GM21737 (cell line): ENCODE measurements around the gene RECK.
"Not testable (repeated sequence)": the region's sequence is repeated elsewhere in the genome, so short reads cannot be mapped to it uniquely, and the experiment has no call there.

Experiments used
- ATAC-seq: cut with Tn5 transposase; IDR thresholded peaks from one replicate; pipeline ENCODE4 v1.9.1; 2021; ENCODE audit warnings: mild to moderate bottlenecking, moderate library complexity; ENCODE audit not compliant: unreplicated experiment

Gene RECK

DNA sequence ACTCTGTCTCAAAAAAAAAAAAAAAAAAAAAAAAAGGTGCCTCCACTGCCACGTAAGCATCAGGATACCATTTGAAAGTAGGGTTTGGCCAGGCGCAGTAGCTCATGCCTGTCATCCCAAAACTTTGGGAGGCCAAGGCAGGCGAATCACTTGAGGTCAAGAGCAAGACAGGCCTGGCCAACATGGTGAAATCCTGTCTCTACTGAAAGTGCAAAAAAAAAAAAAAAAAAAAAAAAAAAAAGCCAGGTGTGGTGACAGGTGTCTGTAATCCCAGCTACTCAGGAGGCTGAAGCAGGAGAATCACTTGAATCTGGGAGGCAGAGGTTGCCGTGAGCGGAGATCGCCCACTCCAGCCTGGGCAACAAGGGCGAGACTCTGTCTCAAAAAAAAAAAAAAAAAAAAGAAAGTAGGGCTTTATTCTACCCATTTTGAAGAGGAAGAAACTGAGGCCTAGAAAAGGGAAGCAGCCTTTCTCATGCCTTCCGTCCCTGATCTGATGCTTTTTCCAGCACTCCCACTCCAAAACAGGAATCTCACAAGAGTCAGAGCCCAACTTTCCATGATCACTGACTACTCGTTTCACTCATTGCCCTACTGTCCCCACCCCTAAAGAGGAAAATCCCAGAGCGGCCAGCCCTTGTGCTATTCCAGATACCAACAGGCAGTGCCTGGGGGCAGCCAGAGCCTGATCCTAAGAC lies 116.2 kb downstream of the RECK start:
- ATAC-seq, result no peak

DNA sequence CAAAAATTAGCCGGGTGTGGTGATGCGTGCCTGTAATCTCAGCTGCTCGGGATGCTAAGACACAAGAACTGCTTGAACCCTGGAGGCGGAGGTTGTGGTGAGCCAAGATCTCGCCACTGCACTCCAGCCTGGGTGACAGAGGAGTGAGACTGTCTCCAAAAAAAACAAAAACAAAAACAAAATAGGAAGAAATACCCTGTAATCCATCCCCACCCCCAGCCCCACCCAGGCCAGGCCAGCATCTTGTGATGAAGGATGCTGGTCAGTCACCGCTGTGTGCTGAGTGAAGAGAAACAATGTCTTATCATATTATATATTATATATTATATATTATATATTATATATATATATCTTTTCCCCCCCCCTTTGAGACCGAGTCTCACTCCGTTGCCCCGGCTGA lies 117.0 kb downstream of the RECK start:
- ATAC-seq, result no peak

DNA sequence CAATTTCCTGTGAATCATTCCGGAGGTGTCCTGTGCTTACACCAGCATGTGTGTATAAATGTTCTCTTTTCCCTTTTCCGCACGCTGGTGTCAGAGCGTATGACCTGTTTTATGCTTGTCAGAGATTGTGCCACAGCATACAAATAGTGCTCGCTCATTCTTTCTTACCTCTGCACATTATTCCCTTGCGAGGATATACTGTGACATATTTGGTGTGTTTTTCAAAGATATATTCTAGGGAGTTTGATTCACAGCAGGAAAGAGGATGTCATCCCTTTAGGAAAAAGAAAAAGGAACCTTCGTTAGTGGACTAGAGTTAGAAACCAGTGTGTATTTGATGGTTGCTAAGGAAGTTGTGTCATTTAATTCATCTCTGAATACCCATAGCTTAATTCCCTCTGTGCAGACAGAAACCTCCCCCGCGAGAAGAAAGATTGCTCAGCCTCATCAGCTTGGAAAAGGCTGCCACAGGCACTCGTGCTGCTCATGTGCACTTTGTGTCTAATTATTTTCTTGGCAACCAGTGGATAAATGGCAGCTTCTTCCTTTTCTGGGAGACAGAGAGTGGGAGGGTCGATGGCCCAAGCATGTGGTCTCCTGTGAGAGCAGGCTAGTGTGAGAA lies 117.7 kb downstream of the RECK start:
- ATAC-seq, result no peak

DNA sequence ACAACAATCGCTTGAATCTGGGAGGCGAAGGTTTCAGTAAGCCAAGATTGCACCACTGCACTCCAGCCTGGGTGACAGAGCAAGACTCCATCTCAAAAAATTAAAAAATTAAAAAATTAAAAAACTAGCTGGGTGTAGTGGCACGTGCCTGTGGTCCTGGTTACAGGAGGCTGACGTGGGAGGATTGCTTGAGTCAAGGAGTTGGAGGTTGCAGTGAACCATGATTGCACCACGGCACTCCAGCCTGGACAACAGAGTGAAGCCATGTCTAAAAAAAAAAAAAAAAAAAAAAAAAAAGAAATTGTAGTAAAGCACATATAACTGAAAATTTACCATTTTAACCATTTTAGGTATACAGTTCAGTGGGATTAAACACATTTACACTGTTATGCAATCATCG lies 119.4 kb downstream of the RECK start:
- no peak for ATAC-seq

DNA sequence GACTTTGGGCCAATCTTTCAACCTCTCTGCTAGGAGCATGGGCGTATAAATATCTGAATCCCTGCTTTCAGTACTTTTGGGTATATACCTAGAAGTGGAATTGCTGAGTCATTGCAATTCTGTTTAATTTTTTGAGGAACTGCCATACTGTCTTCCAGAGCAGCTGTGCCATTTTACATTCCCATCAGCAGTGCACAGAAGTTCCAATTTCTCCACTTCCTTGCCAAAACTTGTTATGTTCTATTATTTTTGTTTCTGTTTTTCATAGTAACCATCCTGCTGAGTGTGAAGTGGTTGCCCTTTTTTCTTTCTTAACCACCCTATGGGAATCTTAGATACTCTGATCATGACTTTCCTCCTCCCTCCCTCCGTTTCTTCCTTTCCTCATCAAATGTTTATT lies 121.4 kb downstream of the RECK start:
- ATAC-seq, result no peak

DNA sequence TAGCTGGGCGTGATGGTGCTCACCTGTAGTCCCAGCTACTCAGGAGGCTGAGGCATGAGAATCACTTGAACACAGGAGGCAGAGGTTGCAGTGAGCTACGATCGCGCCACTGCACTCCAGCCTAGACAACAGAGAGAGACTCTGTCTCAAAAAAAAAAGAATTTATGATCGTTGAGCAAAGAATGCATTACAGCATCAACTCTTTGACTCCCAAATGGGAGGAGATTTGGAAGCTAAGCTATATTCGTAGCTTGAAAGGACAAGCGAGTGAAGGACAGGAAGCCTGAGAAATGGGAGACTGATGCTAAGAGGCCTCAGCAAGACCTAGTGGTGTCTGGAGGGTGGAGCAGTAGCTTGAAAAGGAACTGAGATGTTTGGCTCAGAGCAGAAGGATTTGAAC lies 122.2 kb downstream of the RECK start:
- ATAC-seq, result no peak

DNA sequence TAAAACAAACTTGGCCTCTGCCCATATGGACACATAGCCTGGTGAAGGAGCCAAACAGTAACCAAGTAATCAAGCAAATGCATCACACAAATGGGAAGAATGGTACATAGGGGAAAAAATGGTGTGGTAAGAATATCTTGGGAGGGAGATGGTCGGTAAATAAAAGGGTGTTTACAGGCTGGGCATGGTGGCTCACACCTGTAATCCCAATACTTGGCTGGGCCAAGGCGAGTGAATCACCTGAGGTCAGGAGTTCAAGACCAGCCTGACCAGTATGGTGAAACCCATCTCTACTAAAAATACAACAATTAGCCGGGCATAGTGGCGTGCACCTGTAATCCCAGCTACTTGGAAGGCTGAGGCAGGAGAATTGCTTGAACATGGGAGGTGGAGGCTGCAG lies 122.8 kb downstream of the RECK start:
- not testable (repeated sequence) for ATAC-seq

DNA sequence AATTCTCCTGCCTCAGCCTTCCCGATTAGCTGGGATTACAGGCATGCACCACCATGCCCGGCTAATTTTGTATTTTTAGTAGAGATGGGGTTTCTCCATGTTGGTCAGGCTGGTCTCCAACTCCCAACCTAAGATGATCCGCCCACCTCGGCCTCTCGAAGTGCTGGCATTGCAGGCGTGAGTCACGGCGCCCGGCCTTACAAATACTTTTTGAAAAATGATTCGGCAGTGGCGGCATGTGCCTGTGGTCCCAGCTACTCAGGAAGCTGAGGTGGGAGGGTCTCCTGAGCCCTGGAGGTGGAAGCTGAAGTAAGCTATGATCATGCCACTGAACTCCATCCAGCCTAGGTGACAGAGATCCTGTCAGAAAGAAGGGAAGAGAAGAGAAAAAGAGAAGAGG lies 123.4 kb downstream of the RECK start:
- not testable (repeated sequence) for ATAC-seq

DNA sequence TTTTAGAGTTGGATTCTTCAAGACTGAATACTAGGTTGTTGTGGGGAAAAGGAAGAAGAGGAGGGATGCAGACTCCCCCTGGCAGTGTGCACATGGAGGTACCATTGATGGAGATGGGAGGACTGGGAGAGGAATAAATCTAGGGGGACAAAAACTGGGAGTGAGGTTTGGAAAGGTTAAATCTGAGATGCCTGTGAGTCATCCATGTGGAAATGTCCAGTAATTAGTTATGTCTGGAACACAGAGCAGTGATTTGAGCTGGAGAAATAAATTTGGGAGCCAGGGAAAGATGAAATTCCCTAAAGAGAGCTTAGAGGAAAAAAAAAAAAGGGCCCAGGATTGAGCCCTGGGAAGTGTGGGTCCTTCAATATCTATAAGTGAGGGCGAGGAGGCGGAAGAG lies 124.5 kb downstream of the RECK start:
- no peak for ATAC-seq

DNA sequence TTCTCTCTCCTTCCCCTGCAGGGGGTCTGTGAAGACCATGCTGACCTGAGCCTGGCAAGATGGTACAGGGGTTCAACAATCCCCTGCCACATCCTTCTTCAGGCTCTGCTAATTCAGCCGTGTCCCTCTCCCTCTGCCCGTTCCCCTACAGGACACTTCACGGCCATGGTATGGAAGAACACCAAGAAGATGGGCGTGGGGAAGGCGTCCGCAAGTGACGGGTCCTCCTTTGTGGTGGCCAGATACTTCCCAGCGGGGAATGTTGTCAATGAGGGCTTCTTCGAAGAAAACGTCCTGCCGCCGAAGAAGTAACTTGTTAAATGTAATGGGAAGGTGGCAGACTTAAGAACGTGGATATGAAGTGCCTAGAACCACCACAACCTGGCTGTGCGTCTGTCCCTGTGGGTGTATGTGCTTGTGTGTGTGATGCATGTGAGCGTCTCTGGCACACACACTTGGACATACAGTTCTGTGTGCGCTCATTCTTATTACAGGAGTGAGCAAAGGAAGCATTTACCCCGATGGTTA lies 125.6 kb downstream of the RECK start:
- no peak for ATAC-seq

DNA sequence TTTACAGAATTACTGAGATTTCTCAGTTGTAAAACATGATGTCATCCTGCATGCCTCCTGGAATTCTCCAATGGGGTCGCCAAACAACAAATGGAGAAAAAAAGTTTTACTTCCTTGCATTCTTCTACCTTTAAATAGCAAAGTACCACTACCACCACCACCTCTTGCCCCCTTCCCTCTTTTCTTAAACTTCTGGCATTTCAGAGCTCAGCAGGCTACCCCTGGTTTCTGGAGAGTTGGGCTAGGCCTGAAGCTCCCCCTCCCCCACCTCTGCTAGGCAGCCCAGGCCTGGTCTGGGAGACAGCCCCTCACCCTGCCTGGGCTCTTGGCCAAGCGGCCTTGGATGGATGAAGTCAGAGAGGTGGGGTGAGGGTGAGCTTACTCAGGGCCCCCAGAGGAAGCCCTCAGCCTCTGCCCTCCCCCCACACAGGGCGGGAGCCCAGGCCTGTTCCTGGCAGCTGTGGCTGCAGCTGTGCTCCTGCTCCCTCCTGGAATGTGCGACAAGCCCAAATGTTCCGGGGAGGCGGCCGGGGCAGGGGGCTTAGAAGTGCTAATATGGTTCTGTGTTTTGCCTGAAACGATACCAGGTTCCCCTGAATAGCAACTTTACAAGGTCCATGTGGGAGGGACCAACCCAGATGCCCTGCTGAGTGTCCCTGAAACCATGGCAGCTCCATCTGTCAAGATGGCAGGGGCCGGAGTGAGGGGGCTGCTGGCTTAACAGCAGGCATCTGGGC lies 126.5 kb downstream of the RECK start:
- ATAC-seq, result no peak

DNA sequence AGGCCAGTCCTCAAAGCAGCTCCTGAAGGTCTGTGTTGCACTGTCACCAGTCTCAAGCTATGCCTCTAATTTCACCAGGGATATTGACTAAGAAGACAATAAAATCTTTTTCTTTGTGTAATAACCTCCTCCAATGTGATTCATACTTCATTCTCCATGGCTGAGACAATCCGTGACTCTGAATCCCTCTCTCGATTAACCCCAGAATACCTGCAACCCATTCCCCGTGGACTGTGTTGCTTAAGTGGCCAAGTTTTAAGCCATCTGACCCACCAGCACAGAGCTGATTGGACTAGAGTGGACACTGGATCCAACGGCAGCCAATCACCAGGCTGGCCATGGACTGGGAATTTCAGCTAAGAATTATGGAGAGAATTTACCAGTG lies 127.1 kb downstream of the RECK start:
- no peak for ATAC-seq

DNA sequence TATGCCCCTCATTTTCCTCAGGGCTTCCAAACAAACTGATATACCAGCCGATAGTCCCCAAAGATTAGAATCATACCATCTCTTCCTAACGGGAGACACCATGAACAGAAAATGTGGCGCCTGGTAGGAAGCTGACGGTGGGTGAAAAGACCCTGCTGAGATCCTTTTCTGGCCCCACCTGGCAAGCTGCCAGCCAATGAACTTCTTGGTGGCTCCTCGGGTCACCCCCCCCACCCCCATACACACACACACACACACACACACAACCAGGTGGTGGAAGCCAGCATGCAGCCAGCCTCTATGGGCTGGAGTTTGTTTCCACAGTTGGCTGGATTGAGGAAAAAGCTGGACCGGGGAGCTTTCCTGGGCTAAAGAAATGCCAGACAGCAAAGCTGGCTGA lies 127.7 kb downstream of the RECK start:
- ATAC-seq, result no peak

DNA sequence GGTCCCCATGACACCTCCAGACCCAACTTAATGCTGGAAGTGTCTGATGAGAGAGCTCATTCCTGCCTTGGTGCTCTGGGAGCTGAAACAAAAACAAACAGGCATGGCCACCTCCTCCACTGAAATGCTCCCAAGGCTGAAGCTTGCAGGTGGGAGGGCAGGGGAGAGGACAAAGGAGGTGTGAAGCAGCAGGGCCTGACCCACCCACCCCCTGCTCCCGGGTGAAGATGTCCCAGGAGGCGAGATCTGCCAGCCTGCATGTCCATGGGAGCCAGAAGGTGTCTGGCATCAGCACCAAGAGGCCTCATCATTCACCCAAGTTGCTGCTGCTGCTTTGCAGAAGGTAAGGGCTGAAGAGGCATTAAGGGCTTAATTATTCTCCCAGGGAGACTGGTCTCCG lies 128.3 kb downstream of the RECK start:
- ATAC-seq, result no peak

DNA sequence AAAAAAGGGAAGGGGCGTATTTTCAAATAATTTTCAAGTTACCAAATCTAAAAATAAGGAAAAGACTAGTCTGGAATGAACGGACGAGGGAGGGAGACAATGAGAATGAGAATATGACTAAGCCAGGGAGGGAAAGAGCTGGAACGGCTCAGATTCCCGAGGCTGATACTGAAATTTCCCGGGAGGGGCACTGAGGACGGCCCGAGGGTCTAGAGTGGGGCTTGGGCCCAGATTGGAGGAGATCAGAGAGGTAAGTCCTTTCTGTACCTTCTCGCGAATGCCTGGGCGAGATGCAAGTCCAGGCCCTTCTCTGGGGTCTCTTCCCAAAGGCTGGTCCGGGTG lies 129.1 kb downstream of the RECK start:
- ATAC-seq, result no peak

DNA sequence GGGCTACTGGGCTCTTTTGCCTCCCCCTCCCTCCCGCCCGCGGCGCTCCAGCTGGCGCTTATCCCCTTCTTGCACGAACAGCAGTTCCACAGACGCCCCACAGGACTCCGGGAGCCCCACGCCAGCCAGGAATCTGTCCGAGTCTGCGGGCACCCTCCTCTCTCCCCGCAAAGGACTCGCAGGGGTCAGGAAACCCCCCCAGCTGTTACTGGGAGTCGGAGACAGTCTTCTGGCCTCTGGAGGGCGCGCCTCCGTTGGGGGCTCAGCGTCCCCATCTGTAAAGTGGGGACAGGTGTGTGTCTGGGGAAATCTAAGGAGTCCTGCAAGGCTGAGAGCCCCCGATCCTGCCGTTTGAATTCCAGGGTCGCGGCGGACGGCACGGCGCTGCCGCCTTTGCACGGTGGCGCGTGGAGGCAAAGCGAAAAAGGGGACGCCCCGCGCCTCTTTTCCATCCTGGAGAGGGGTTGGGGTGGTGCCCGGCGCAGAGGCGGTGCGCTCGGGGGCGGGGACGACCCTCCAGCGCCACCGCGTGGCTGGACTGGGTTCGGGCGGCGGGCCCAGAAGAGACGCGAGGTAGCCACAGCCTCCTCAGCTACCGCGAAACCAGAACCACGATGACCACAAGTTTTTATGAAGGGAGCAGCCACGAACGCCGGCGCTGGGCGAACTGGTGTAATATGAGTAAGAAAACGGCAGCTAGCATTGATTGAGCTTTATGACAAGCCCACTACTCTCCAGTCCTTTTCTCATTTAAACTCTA lies 129.6 kb downstream of the RECK start:
- ATAC-seq, result peak; percentile 98

DNA sequence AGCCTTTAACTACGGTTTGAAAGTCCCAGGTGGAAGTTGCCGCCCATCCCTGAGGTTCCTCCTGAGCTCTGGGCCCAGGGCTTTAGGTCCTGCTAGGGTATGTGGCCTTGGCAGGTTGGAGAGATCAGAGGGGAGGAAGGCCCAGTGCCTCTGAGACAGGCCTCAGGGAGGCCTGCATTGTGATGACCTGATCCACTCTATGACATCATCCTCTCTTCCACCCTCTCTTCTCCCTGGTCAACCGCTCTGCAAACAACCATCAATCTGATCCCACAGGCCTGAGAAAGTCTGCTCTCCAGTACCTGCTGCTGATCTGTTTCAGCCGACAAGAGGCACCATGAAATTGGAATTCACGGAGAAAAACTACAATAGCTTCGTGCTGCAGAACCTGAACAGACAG lies 132.5 kb downstream of the RECK start, which contains the start of gene CCIN:
Gene CCIN (plus strand): TSS at position 223 of the 400 bp plus-strand sequence. CDS start 115 bp downstream, at position 338.
- ATAC-seq, result no peak

DNA sequence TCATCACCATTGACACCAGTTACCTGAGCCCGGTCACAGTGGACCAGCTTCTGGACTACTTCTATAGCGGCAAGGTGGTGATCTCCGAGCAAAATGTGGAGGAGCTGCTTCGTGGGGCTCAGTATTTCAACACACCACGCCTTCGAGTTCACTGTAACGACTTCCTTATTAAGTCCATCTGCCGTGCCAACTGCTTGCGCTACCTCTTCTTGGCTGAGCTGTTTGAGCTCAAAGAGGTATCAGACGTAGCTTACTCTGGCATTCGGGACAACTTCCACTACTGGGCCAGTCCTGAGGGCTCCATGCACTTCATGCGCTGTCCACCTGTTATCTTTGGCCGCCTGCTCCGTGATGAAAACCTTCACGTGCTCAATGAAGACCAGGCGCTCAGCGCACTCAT lies 133.0 kb downstream of the RECK start:
- no peak for ATAC-seq

DNA sequence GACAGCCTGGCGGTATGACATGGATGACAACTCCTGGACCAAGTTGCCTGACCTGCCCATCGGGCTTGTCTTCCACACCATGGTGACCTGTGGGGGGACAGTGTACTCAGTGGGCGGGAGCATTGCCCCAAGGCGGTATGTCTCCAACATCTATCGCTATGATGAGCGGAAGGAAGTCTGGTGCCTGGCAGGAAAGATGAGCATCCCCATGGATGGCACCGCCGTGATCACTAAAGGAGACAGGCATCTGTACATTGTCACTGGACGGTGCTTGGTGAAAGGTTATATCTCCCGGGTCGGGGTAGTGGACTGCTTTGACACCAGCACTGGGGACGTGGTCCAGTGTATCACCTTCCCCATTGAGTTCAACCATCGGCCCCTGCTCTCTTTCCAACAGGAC lies 133.8 kb downstream of the RECK start:
- no peak for ATAC-seq

DNA sequence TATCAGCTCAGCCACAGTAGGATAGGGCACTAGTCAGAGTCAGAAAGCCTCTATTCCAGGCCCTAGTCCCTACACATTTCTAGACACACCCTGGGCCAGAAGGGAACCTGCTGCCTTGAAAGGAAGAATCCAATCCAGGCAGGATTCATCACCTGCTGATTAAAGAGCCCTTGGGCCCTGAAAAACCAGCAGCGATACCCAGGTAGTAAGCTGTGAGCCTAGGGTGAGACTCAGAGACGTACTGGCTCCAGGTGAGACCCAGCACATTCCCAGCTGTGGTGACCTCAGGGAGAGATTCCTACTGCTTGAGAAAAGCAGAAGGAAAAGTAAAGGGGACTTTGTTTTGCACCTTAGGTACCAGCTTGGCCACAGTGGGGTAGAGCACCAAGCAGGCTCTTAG lies 137.1 kb downstream of the RECK start:
- ATAC-seq, result no peak
